ENCODE results near the gene PNMA6F.
"Not testable (repeated sequence)": the region's sequence is repeated elsewhere in the genome, so short reads cannot be mapped to it uniquely, and the experiment has no call there.

Gene PNMA6F

DNA sequence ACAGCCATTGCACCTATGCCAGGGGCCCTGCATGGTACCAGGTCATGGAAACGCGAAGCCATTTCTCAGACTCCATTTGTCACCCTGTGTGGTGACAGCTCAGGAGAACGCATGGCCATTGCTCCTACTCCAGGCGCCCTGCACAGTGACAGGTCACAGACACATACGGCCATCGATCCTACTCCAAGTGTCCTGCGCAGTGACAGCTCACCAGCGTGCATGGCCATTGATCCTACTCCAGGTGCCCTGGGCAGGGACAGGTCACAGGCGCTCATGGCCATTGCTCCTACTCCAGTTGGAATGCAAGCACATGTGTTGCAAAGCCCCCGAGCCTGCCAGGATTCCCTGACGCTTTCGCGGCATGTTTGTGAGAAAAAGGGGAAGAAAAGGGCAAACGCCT is 45.5 kb downstream of the PNMA6F start:
- H3K4me3 ChIP-seq (ENCODE audit: low read depth, low read length); H3K4me1 ChIP-seq (ENCODE audit: control insufficient read depth, insufficient read depth, low read length, unreplicated experiment): not testable (repeated sequence)

DNA sequence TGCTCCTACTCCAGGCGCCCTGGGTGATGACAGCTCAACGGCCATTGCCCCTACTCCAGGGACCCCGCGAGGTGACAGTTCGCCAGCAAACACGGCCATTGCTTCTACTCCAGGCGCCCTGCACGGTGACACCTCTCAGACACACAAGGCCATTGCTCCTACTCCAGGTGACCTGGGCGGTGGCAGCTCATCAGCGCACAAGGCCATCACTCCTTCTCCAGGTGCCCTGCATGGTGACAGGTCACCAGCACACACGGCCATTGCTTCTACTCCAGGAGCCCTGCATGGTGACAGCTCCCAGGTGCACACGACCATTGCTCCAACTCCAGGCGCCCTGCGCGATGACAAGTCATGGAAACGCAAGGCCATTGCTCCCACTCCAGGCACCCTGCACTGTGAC is 46.1 kb downstream of the PNMA6F start:
- H3K27ac ChIP-seq (ENCODE audit: low read depth, low read length); H3K4me1 ChIP-seq (ENCODE audit: control insufficient read depth, insufficient read depth, low read length, unreplicated experiment); H3K4me3 ChIP-seq (ENCODE audit: low read depth, low read length); H3K27me3 ChIP-seq (ENCODE audit: insufficient read depth, low read length); H2AFZ ChIP-seq (ENCODE audit: low read length, unreplicated experiment); H3K36me3 ChIP-seq (ENCODE audit: insufficient read depth, low read length); H3K79me2 ChIP-seq (ENCODE audit: control insufficient read depth, insufficient read depth, low read length, unreplicated experiment): not testable (repeated sequence)

More for the DNA sequence above, 45.5 kb downstream of the PNMA6F start:
- H3K36me3 ChIP-seq (ENCODE audit: insufficient read depth, low read length); H3K27me3 ChIP-seq (ENCODE audit: insufficient read depth, low read length); H2AFZ ChIP-seq (ENCODE audit: low read length, unreplicated experiment); H3K79me2 ChIP-seq (ENCODE audit: control insufficient read depth, insufficient read depth, low read length, unreplicated experiment); H3K27ac ChIP-seq (ENCODE audit: low read depth, low read length): not testable (repeated sequence)

DNA sequence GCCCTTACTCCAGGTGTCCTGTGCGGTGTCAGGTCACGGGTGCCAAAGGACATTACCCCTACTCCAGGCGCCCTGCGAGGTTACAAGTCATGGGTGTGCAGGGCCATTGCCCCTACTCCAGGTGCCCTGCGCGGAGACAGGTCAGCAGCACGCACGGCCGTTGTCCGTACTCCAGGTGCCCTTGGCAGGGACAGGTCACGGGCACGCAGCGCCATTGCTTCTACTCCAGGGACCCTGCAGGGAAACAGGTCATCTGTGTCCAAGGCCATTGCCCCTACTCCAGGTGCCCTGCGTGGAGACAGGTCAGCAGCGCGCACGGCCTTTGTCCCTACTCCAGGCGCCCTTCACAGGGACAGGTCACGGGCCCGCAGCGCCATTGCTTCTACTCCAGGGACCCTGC is 49.0 kb downstream of the PNMA6F start:
- not testable (repeated sequence) for H3K4me3 ChIP-seq (ENCODE audit: low read depth, low read length); H3K79me2 ChIP-seq (ENCODE audit: control insufficient read depth, insufficient read depth, low read length, unreplicated experiment); H3K27ac ChIP-seq (ENCODE audit: low read depth, low read length); H2AFZ ChIP-seq (ENCODE audit: low read length, unreplicated experiment); H3K27me3 ChIP-seq (ENCODE audit: insufficient read depth, low read length); H3K4me1 ChIP-seq (ENCODE audit: control insufficient read depth, insufficient read depth, low read length, unreplicated experiment); H3K36me3 ChIP-seq (ENCODE audit: insufficient read depth, low read length)

DNA sequence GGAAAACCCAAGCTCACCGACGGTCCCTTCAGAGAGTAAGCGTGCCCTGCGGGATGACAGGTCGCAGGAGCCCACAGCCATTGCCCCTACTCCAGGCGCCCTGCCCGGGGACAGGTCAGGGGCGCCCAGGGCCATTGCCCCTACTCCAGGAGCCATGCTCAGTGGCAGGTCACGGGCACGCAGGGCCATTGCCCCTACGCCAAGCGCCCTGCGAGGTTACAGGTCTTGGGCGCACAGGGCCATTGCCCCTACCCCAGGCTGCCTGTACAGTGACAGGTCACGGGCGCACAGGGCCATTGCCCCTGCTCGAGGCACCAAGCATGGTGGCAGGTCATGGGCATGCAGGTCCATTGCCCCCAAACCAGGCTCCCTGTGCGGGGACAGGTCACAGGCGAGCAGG is 49.5 kb downstream of the PNMA6F start:
- H3K27ac ChIP-seq (ENCODE audit: low read depth, low read length); H3K4me1 ChIP-seq (ENCODE audit: control insufficient read depth, insufficient read depth, low read length, unreplicated experiment): not testable (repeated sequence)

More for the DNA sequence above, 49.5 kb downstream of the PNMA6F start:
- not testable (repeated sequence) for H3K79me2 ChIP-seq (ENCODE audit: control insufficient read depth, insufficient read depth, low read length, unreplicated experiment); H3K27me3 ChIP-seq (ENCODE audit: insufficient read depth, low read length); H3K36me3 ChIP-seq (ENCODE audit: insufficient read depth, low read length); H2AFZ ChIP-seq (ENCODE audit: low read length, unreplicated experiment); H3K4me3 ChIP-seq (ENCODE audit: low read depth, low read length)
